H9 (cell line): ENCODE measurements around the gene PACSIN2. TPM values are rescaled to one million over a fixed set of nuclear protein-coding genes. Genes with fewer than 3 reads are reported as not detected.

Source experiments
- DNase-seq: peaks from one replicate; pipeline ENCODE4 v3.0.0-alpha.2; 2017
- H2AFZ ChIP-seq: one replicate; pipeline ENCODE4 v1.6.1; 2013; ENCODE audit warnings: mild to moderate bottlenecking, low read length, control low read depth, moderate library complexity
- H2AK5ac ChIP-seq: 2 replicates; pipeline ENCODE4 v1.6.1; 2013; ENCODE audit warnings: low read length, control low read depth, mixed read lengths; ENCODE audit not compliant: insufficient read length
- H2BK120ac ChIP-seq: one replicate; pipeline ENCODE4 v1.6.1; 2013; ENCODE audit warnings: low read depth, mild to moderate bottlenecking, low read length, control low read depth, inconsistent platforms; ENCODE audit not compliant: poor library complexity, severe bottlenecking
- H2BK12ac ChIP-seq: 2 replicates; pipeline ENCODE4 v1.6.1; 2013; ENCODE audit warnings: low read length, control low read depth, mixed read lengths, low read depth; ENCODE audit not compliant: insufficient read length
- H2BK15ac ChIP-seq: 2 replicates; pipeline ENCODE4 v1.6.1; 2013; ENCODE audit warnings: low read depth, low read length, control low read depth
- H2BK20ac ChIP-seq: one replicate; pipeline ENCODE4 v1.6.1; 2013; ENCODE audit warnings: low read depth, mild to moderate bottlenecking, low read length, control low read depth, inconsistent platforms; ENCODE audit not compliant: poor library complexity, severe bottlenecking
- H2BK5ac ChIP-seq: 2 replicates; pipeline ENCODE4 v1.6.1; 2013; ENCODE audit warnings: low read length, control low read depth, mixed read lengths; ENCODE audit not compliant: insufficient read length
- H3K14ac ChIP-seq: 2 replicates; pipeline ENCODE4 v1.6.1; 2013; ENCODE audit warnings: low read length, control low read depth; ENCODE audit not compliant: insufficient read depth
- H3K18ac ChIP-seq: 2 replicates; pipeline ENCODE4 v1.6.1; 2013; ENCODE audit warnings: low read depth, mild to moderate bottlenecking, mixed read lengths, low read length, control low read depth; ENCODE audit not compliant: insufficient read length
- H3K23ac ChIP-seq: 2 replicates; pipeline ENCODE4 v1.6.1; 2013; ENCODE audit warnings: low read length, control low read depth, mixed read lengths, low read depth; ENCODE audit not compliant: insufficient read length
- H3K23me2 ChIP-seq: 2 replicates; pipeline ENCODE4 v1.6.1; 2013; ENCODE audit warnings: low read depth, mild to moderate bottlenecking, mixed read lengths, low read length, control low read depth; ENCODE audit not compliant: insufficient read length, poor library complexity, severe bottlenecking
- H3K27ac ChIP-seq: 2 replicates; pipeline ENCODE4 v1.5.1; 2013; ENCODE audit warnings: low read length, control low read depth, mixed read lengths, low read depth; ENCODE audit not compliant: insufficient read length
- H3K27me3 ChIP-seq: 2 replicates; pipeline ENCODE4 v1.6.1; 2013; ENCODE audit warnings: low read length, control low read depth, inconsistent platforms; ENCODE audit not compliant: insufficient read depth
- H3K4ac ChIP-seq: 2 replicates; pipeline ENCODE4 v1.6.1; 2013; ENCODE audit warnings: low read depth, mild to moderate bottlenecking, control low read depth, inconsistent platforms, low read length, moderate library complexity
- H3K4me1 ChIP-seq: 2 replicates; pipeline ENCODE4 v1.6.1; 2013; ENCODE audit warnings: low read length, control low read depth, inconsistent platforms; ENCODE audit not compliant: insufficient read depth
- H3K4me2 ChIP-seq: 2 replicates; pipeline ENCODE4 v1.6.1; 2013; ENCODE audit warnings: low read length, control low read depth, mixed read lengths; ENCODE audit not compliant: insufficient read length, insufficient read depth
- H3K56ac ChIP-seq: 2 replicates; pipeline ENCODE4 v1.6.1; 2013; ENCODE audit warnings: low read depth, mild to moderate bottlenecking, mixed read lengths, low read length, control low read depth; ENCODE audit not compliant: insufficient read length
- H3K79me1 ChIP-seq: 2 replicates; pipeline ENCODE4 v1.6.1; 2013; ENCODE audit warnings: low read depth, mild to moderate bottlenecking, moderate library complexity, low read length, control low read depth, inconsistent platforms; ENCODE audit not compliant: insufficient read depth, poor library complexity, severe bottlenecking
- H3K79me2 ChIP-seq: 2 replicates; pipeline ENCODE4 v1.6.1; 2013; ENCODE audit warnings: low read length, control low read depth, inconsistent platforms; ENCODE audit not compliant: insufficient read depth
- H3K9ac ChIP-seq: 2 replicates; pipeline ENCODE4 v1.6.1; 2013; ENCODE audit warnings: low read length, control low read depth, mixed read lengths; ENCODE audit not compliant: insufficient read length; ENCODE audit errors: extremely low read depth
- H3K9me3 ChIP-seq: one replicate; pipeline ENCODE4 v1.6.1; 2013; ENCODE audit warnings: low read depth, low read length, inconsistent platforms; ENCODE audit not compliant: control insufficient read depth
- H3T11ph ChIP-seq: one replicate; pipeline ENCODE4 v1.6.1; 2013; ENCODE audit warnings: mild to moderate bottlenecking, low read length, control low read depth, inconsistent platforms
- H4K20me1 ChIP-seq: one replicate; pipeline ENCODE4 v1.6.1; 2013; ENCODE audit not compliant: control insufficient read depth, insufficient read length, insufficient read depth
- H4K5ac ChIP-seq: 2 replicates; pipeline ENCODE4 v1.6.1; 2013; ENCODE audit warnings: low read depth, mild to moderate bottlenecking, mixed read lengths, low read length, control low read depth; ENCODE audit not compliant: insufficient read length
- H4K8ac ChIP-seq: replicated peaks from 2 replicates; pipeline ENCODE4 v1.6.1; 2013; ENCODE audit warnings: low read length, control low read depth, mixed read lengths, low read depth; ENCODE audit not compliant: insufficient read length
- H4K91ac ChIP-seq: 2 replicates; pipeline ENCODE4 v1.6.1; 2013; ENCODE audit warnings: low read depth, mild to moderate bottlenecking, moderate library complexity, mixed read lengths, low read length, control low read depth; ENCODE audit not compliant: insufficient read length
- H3K27ac Mint-ChIP-seq, 3 experiments: 2 replicates in 2 of 3; 3 replicates in 1 of 3; pipeline ENCODE4 v1.8.0; 2020 to 2021; ENCODE audit warnings: mixed read lengths in 3 of 3, mild to moderate bottlenecking in 1 of 3, moderate library complexity in 1 of 3
- H3K27me3 Mint-ChIP-seq: 2 replicates; pipeline ENCODE4 v1.8.0; 2021; ENCODE audit warnings: low read depth, mild to moderate bottlenecking, moderate library complexity, mixed read lengths
- H3K36me3 Mint-ChIP-seq, 3 experiments: 2 replicates in 2 of 3; 3 replicates in 1 of 3; pipeline ENCODE4 v1.8.0; 2020 to 2021; ENCODE audit warnings: low read depth in 3 of 3, mixed read lengths in 3 of 3; ENCODE audit not compliant: insufficient read depth in 1 of 3
- H3K4me1 Mint-ChIP-seq, 2 experiments: 2 replicates each; pipeline ENCODE4 v1.8.0; 2020; ENCODE audit warnings: mixed read lengths in 2 of 2
- H3K4me3 Mint-ChIP-seq, 2 experiments: 2 replicates in 1 of 2; 3 replicates in 1 of 2; pipeline ENCODE4 v1.8.0; 2020 to 2021; ENCODE audit warnings: mild to moderate bottlenecking in 2 of 2, mixed read lengths in 2 of 2, moderate library complexity in 1 of 2
- H3K9me3 Mint-ChIP-seq, 2 experiments: 2 replicates in 1 of 2; 3 replicates in 1 of 2; pipeline ENCODE4 v1.8.0; 2020; ENCODE audit warnings: mild to moderate bottlenecking in 2 of 2, mixed read lengths in 2 of 2, moderate library complexity in 1 of 2
- WGBS: extraction: QIAGEN DNeasy Blood & Tissue Kit; methylation state at CpG from one replicate; pipeline ENCODE4 v1.1.7; 2013; ENCODE audit warnings: missing lambda C conversion rate, low lambda C conversion rate, mixed read lengths; ENCODE audit not compliant: insufficient read length; ENCODE audit errors: extremely low coverage; 5-methylcytosine and 5-hydroxymethylcytosine counted together
- total RNA-seq: library from RNA; stranded (reverse); gene quantifications from 2 replicates; pipeline ENCODE4 v1.2.1, GENCODE V29; 2021
- TF ChIP-seq, protein P1 (sequence below): fragments of 200-600 bp; sonication (generic); conservative IDR thresholded peaks from 3 replicates; pipeline ENCODE4 v1.8.0; 2021; ENCODE audit warnings: antibody characterized with exemption, mild to moderate bottlenecking

The PACSIN2 gene
- total RNA-seq, 1 experiment from 2014 or later, result 62.3 TPM

GRCh38 chr22:42884616-42885375 is 130.2 kb downstream of the PACSIN2 start:
- Histone ChIP-seq H3K14ac (no peak overlapping the region), H3K27ac (no peak overlapping the region), H3K9me3 (no peaks in the 10 kb centered on the region), H2AFZ (no peak overlapping the region), H3K27me3 (no peaks in the 10 kb centered on the region), H2BK20ac (no peak overlapping the region), H3K4me2 (no peak overlapping the region), H3K23me2 (no peaks in the 10 kb centered on the region), H2BK15ac (no peak overlapping the region), H4K91ac (no peak overlapping the region), H4K20me1 (no peaks in the 10 kb centered on the region), H2BK12ac (no peak overlapping the region), H3K4me1 (no peaks in the 10 kb centered on the region), H2BK5ac (no peak overlapping the region), H3K9ac (no peak overlapping the region), H4K8ac (no peak overlapping the region), H3K56ac (no peak overlapping the region), H3K4ac (no peak overlapping the region), H2BK120ac (no peak overlapping the region), H2AK5ac (no peak overlapping the region), H3K79me2 (no peaks in the 10 kb centered on the region), H3K23ac (no peak overlapping the region), H3K79me1 (no peaks in the 10 kb centered on the region), H3T11ph (no peak overlapping the region), H3K18ac (no peak overlapping the region), H4K5ac (no peak overlapping the region)
- H3K9me3 Mint-ChIP-seq, result no peaks in the 10 kb centered on the region
- no peaks in the 10 kb centered on the region for H3K27me3 Mint-ChIP-seq
- WGBS, result no CpG with 5 or more reads among the region's 7 CpGs
- H3K36me3 Mint-ChIP-seq, result peaks cover 14 to 65% (median 51%) of the 10 kb centered on the region in 3 experiments; a peak in 6 of 7 replicates
- H3K4me3 Mint-ChIP-seq, result no peak overlapping the region
- H3K4me1 Mint-ChIP-seq, result peaks cover 10 to 13% of the 10 kb centered on the region in 2 experiments
- TF ChIP-seq, protein P1, sequence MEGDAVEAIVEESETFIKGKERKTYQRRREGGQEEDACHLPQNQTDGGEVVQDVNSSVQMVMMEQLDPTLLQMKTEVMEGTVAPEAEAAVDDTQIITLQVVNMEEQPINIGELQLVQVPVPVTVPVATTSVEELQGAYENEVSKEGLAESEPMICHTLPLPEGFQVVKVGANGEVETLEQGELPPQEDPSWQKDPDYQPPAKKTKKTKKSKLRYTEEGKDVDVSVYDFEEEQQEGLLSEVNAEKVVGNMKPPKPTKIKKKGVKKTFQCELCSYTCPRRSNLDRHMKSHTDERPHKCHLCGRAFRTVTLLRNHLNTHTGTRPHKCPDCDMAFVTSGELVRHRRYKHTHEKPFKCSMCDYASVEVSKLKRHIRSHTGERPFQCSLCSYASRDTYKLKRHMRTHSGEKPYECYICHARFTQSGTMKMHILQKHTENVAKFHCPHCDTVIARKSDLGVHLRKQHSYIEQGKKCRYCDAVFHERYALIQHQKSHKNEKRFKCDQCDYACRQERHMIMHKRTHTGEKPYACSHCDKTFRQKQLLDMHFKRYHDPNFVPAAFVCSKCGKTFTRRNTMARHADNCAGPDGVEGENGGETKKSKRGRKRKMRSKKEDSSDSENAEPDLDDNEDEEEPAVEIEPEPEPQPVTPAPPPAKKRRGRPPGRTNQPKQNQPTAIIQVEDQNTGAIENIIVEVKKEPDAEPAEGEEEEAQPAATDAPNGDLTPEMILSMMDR, result no peak
- no peak for DNase-seq
- no peak overlapping the region for H3K27ac Mint-ChIP-seq
